Skeletal muscle satellite cell (primary cell): ENCODE results near the gene SLC9A4. TPM values are rescaled to one million over a fixed set of nuclear protein-coding genes. Genes with fewer than 3 reads are reported as not detected.

Experiments
- H3K27me3 ChIP-seq: 2 replicates; pipeline ENCODE4 v1.7.0; 2013; ENCODE audit warnings: low read length; ENCODE audit not compliant: control insufficient read depth, insufficient read depth
- H3K36me3 ChIP-seq: 2 replicates; pipeline ENCODE4 v1.7.0; 2013; ENCODE audit warnings: mild to moderate bottlenecking, control low read depth, low read length; ENCODE audit not compliant: insufficient read depth
- H3K4me1 ChIP-seq: 2 replicates; pipeline ENCODE4 v1.7.0; 2013; ENCODE audit warnings: low read length; ENCODE audit not compliant: control insufficient read depth, insufficient read depth
- H3K4me2 ChIP-seq: 2 replicates; pipeline ENCODE4 v1.7.0; 2013; ENCODE audit warnings: mild to moderate bottlenecking, low read length
- H3K4me3 ChIP-seq: 2 replicates; pipeline ENCODE4 v1.7.0; 2013; ENCODE audit warnings: low read length
- H3K9ac ChIP-seq: 2 replicates; pipeline ENCODE4 v1.7.0; 2013; ENCODE audit warnings: mild to moderate bottlenecking, low read depth, low read length, moderate library complexity
- H3K9me3 ChIP-seq: replicated peaks from 2 replicates; pipeline ENCODE4 v1.7.0; 2013; ENCODE audit warnings: mild to moderate bottlenecking, control low read depth, low read length
- total RNA-seq: library from RNA; depleted of rRNA; stranded (reverse); fragments of >200 nt; gene quantifications from 2 replicates; pipeline ENCODE4 v1.2.3, GENCODE V29; 2012; rRNA removed

SLC9A4 gene
- total RNA-seq, result not detected in 2 replicates

- Histone ChIP-seq H3K4me2 (no peak within 1 kb of the TSS), H3K27me3 (peaks cover 54% of the 10 kb centered on the region), H3K4me1 (no peaks in the 10 kb centered on the region), H3K9ac (no peak within 1 kb of the TSS), H3K4me3 (no peak within 1 kb of the TSS), H3K36me3 (no peaks in the 10 kb centered on the region), H3K9me3 (no peaks in the 10 kb centered on the region)
These were observed at the start of gene SLC9A4 for GRCh38 chr2:102473020-102473419. Gene SLC9A4 (plus strand): TSS chr2:102473226. CDS start chr2:102473760, 534 bp downstream.

- Histone ChIP-seq H3K4me1 (no peaks in the 10 kb centered on the region), H3K36me3 (no peaks in the 10 kb centered on the region), H3K27me3 (peaks cover 50% of the 10 kb centered on the region), H3K9ac (no peak overlapping the region), H3K4me3 (no peak overlapping the region), H3K4me2 (no peak overlapping the region), H3K9me3 (no peaks in the 10 kb centered on the region)
These were observed 49.7 kb upstream of the SLC9A4 start for GRCh38 chr2:102423368-102423767.

- H3K9me3 ChIP-seq, result no peaks in the 10 kb centered on the region
- H3K4me3 ChIP-seq, result no peak overlapping the region
- H3K4me1 ChIP-seq, result no peaks in the 10 kb centered on the region
- no peak overlapping the region for H3K9ac ChIP-seq
- no peaks in the 10 kb centered on the region for H3K36me3 ChIP-seq
- peaks cover 50% of the 10 kb centered on the region for H3K27me3 ChIP-seq
- no peak overlapping the region for H3K4me2 ChIP-seq
These were observed 48.3 kb upstream of the SLC9A4 start for GRCh38 chr2:102424754-102425153.

GRCh38 chr2:102425441-102426132, 47.4 kb upstream of the SLC9A4 start:
- H3K9ac ChIP-seq, result no peak overlapping the region
- H3K4me3 ChIP-seq, result no peak overlapping the region
- peaks cover 50% of the 10 kb centered on the region for H3K27me3 ChIP-seq
- H3K9me3 ChIP-seq, result no peaks in the 10 kb centered on the region
- H3K4me2 ChIP-seq, result no peak overlapping the region
- H3K36me3 ChIP-seq, result no peaks in the 10 kb centered on the region
- H3K4me1 ChIP-seq, result no peaks in the 10 kb centered on the region

- H3K36me3 ChIP-seq, result no peaks in the 10 kb centered on the region
- no peak overlapping the region for H3K4me3 ChIP-seq
- H3K27me3 ChIP-seq, result peaks cover 44% of the 10 kb centered on the region
- no peaks in the 10 kb centered on the region for H3K4me1 ChIP-seq
- H3K4me2 ChIP-seq, result no peak overlapping the region
- no peaks in the 10 kb centered on the region for H3K9me3 ChIP-seq
- H3K9ac ChIP-seq, result no peak overlapping the region
These were observed 45.8 kb upstream of the SLC9A4 start for GRCh38 chr2:102427249-102427648.

- no peak overlapping the region for H3K4me2 ChIP-seq
- H3K9me3 ChIP-seq, result no peaks in the 10 kb centered on the region
- H3K4me1 ChIP-seq, result no peaks in the 10 kb centered on the region
- H3K9ac ChIP-seq, result no peak overlapping the region
- no peak overlapping the region for H3K4me3 ChIP-seq
- peaks cover 41% of the 10 kb centered on the region for H3K27me3 ChIP-seq
- no peaks in the 10 kb centered on the region for H3K36me3 ChIP-seq
These were observed 44.5 kb upstream of the SLC9A4 start for GRCh38 chr2:102428573-102428972.

- peaks cover 24% of the 10 kb centered on the region for H3K27me3 ChIP-seq
- no peak overlapping the region for H3K4me2 ChIP-seq
- H3K4me3 ChIP-seq, result no peak overlapping the region
- no peak overlapping the region for H3K9ac ChIP-seq
- H3K9me3 ChIP-seq, result no peaks in the 10 kb centered on the region
- no peaks in the 10 kb centered on the region for H3K4me1 ChIP-seq
- no peaks in the 10 kb centered on the region for H3K36me3 ChIP-seq
These were observed 40.6 kb upstream of the SLC9A4 start for GRCh38 chr2:102432386-102432785.

- Histone ChIP-seq H3K4me3 (no peak overlapping the region), H3K4me2 (no peak overlapping the region), H3K9ac (no peak overlapping the region), H3K36me3 (no peaks in the 10 kb centered on the region), H3K4me1 (no peaks in the 10 kb centered on the region), H3K27me3 (peaks cover 20% of the 10 kb centered on the region), H3K9me3 (no peaks in the 10 kb centered on the region)
These were observed 38.9 kb upstream of the SLC9A4 start for GRCh38 chr2:102433973-102434654.

- H3K9me3 ChIP-seq, result no peaks in the 10 kb centered on the region
- no peak overlapping the region for H3K4me2 ChIP-seq
- no peaks in the 10 kb centered on the region for H3K4me1 ChIP-seq
- no peak overlapping the region for H3K9ac ChIP-seq
- H3K4me3 ChIP-seq, result no peak overlapping the region
- peaks cover 23% of the 10 kb centered on the region for H3K27me3 ChIP-seq
- no peaks in the 10 kb centered on the region for H3K36me3 ChIP-seq
These were observed 38.2 kb upstream of the SLC9A4 start for GRCh38 chr2:102434655-102435381.

GRCh38 chr2:102435741-102436140, 37.3 kb upstream of the SLC9A4 start:
- Histone ChIP-seq H3K4me1 (no peaks in the 10 kb centered on the region), H3K4me3 (no peak overlapping the region), H3K9ac (no peak overlapping the region), H3K4me2 (no peak overlapping the region), H3K27me3 (peaks cover 25% of the 10 kb centered on the region), H3K9me3 (no peaks in the 10 kb centered on the region), H3K36me3 (no peaks in the 10 kb centered on the region)

- no peaks in the 10 kb centered on the region for H3K4me1 ChIP-seq
- H3K9ac ChIP-seq, result no peak overlapping the region
- H3K4me2 ChIP-seq, result no peak overlapping the region
- H3K36me3 ChIP-seq, result no peaks in the 10 kb centered on the region
- H3K27me3 ChIP-seq, result peaks cover 25% of the 10 kb centered on the region
- H3K4me3 ChIP-seq, result no peak overlapping the region
- no peaks in the 10 kb centered on the region for H3K9me3 ChIP-seq
These were observed 36.7 kb upstream of the SLC9A4 start for GRCh38 chr2:102436323-102436722.
